ENCODE data around the gene PLA2G5.

Gene PLA2G5

GRCh38 chr1:20068722-20069121 is 1.3 kb upstream of the PLA2G5 start:
- no peak for DNase-seq (ENCODE audit: low spot score)

- DNase-seq (ENCODE audit: low spot score), result no peak
These were observed 363 bp downstream of the PLA2G5 start for GRCh38 chr1:20070357-20070756.

- no peak for DNase-seq (ENCODE audit: low spot score)
These were observed 1.4 kb downstream of the PLA2G5 start for GRCh38 chr1:20071416-20071815.

DNA sequence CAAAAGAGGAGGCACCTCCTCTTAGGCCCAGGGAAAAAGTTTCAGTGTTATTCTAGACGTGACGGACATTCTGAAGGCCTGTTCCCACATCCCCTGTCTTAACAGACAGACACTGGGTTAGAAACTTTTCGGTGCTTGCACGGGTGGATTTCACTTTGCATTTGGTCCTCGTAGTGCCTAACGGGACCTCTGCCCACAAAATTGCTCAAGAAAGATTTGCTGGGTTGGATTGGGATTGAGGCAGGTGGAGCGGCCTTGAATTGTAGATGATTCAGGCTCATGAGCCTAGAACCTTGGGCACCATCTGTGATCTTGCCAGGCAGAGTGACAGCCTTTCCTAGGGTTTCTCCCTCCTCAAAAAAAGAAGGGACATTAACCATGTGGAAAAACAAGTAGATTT is 2.8 kb downstream of the PLA2G5 start:
- DNase-seq (ENCODE audit: low spot score), result no peak

DNA sequence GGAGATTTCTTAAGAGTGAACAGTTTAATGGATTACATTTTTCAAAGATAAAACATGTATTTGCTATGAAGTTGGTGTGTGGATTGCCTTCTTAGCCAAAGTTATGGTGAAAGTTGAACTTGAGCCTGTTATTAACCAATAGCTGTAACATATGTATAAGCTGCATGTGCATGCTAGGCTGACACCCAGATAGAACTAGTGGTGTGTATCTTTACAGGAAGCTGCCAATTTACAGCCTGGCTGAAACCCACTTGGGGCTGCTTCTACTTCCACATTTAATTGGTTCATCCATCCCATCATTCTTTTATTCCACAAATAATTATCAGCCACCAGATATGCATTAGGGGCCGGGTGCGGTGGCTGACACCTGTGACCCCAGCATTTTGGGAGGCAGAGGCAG is 3.3 kb downstream of the PLA2G5 start:
- no peak for DNase-seq (ENCODE audit: low spot score)

DNA sequence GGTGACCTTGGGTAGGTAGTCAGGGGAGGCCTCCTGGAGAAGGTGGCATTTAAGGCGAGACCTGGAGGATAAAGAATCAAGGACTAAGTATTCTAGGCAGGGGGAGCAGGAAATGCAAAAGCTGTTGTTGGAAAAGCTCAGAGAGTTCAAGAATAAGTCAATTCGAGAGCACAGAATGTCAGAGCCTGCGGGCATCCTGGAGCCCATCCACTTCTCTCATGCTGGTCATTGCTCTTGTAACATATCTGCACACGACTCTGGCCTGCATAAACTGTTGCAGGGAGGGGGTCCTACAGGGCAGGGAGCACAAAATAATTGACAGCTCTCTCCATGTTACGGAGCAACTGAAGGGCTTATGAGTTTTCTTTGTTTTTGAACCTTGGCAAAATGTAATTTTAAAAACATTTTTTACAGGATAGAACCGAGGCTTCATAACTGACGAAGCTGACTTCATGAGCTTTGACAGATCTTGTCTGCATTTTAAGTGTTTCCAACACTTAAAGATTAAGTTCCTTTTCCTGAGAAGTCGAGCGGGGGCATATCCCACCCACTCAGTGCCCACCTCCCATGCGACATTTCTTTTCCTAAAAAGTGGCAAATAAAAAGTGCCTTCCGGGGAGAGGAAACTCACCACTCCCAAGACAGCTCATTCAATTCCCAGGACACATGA is 4.2 kb downstream of the PLA2G5 start:
- DNase-seq (ENCODE audit: low spot score), result no peak

DNA sequence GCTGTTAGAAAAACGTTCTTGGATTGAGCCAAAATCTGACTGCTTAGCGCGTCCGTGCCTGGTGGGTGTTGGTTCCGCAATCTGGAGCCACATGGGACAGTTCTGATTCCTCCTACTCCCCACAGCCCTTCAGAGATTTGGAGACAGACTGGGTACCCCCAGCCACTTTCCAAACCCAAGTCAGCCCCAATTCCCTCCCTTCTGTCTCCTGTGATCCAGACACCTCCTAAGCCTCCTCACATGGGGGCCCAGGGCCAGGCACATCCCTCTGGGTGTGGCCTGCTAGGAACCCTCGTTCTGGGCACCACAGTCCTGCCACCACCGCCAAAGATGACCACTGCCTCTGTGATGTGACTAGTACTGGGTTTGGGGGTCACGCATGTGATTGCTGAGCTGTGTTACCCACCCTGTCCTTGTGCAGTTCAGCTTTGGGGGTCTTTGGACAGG is 4.8 kb downstream of the PLA2G5 start:
- no peak for DNase-seq (ENCODE audit: low spot score)

GRCh38 chr1:20075345-20075744 is 5.4 kb downstream of the PLA2G5 start:
- no peak for DNase-seq (ENCODE audit: low spot score)

- DNase-seq (ENCODE audit: low spot score), result no peak
These were observed 6.2 kb downstream of the PLA2G5 start for GRCh38 chr1:20076223-20076622.

DNA sequence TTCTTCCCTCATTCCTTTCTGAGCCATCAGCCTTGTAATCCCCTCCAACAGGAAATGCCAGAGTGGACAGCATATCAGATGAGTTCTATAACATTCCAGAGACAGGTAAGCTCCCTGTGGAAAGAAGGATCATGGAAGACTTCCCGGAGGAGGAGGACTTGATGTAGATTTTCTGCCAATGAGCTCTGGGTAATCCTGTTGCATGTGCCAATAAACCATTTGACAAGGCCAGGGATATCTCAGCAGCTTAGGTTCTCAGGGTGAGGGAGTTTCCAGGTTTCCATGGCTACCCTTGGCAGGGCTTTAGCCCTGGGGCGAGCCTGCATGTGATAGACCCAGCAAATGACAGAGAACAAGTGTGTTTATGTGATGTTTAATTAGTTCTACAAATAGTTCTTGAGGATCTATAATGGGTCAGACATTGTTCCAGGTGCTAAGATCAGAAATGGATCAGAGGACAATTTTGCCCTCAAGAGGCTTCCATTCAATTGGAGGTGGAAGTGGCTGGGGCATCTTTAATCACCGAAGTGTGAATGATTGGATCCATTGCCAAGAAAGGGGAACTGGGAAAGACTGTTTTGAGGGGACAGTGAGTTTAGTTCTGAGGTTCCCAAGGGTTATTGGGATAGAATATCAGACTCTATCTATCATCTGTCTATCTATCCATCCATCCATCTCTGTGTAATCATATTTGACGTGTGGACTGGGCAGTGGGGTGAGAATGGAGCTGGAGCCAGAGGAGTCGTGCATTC is 6.9 kb downstream of the PLA2G5 start:
- no peak for DNase-seq (ENCODE audit: low spot score)

DNA sequence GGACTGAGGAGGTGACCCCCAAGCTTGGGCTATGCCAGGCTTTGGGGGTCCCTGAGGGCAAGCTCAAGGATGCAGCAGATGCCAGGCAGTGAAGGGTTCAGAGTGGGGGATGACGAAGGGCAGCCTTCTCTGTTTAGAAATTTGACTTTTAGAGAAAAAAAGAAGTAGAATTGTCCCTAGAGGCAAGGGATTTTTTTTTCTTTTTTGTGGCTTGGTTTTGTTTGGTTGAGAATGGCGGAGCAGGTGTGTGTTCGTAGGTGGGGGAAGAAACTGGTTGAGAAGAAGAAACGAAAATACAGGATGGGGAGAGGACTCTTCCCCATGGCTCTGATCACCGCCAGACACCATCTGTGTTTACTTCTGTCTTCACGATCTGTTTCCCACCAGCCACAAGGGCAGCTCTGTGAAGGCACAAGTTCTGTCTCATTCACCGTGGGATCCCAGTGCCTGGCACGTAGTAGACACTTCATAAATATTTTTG is 8.2 kb downstream of the PLA2G5 start:
- DNase-seq (ENCODE audit: low spot score), result no peak

GRCh38 chr1:20078711-20079110 is 8.7 kb downstream of the PLA2G5 start:
- DNase-seq (ENCODE audit: low spot score), result no peak

GRCh38 chr1:20079661-20080305 is 9.8 kb downstream of the PLA2G5 start:
- no peak for DNase-seq (ENCODE audit: low spot score)

- DNase-seq (ENCODE audit: low spot score), result no peak
These were observed 10.7 kb downstream of the PLA2G5 start for GRCh38 chr1:20080441-20081352.

GRCh38 chr1:20081353-20081810 is 11.4 kb downstream of the PLA2G5 start:
- no peak for DNase-seq (ENCODE audit: low spot score)

DNA sequence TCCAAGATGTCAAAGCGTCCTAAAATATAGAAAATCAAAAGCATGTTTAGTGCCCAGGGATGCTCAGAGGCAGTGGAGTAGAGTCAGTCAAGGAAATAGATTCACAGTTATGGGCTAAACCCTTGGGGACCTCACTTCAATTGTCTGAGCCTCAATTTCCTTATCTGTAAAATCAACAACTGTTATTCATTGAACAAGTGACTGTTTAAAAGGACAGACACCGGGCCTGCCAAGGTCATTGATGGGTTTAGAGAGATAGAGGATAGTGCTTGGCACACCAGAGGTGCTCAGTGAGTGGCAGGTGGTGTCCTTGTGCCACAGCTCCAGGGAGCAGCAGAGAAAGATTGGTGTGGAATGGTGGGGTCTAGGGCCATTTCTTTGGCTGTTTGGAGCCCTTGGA is 12.8 kb downstream of the PLA2G5 start:
- DNase-seq (ENCODE audit: low spot score), result no peak

- DNase-seq (ENCODE audit: low spot score), result no peak
These were observed 13.4 kb downstream of the PLA2G5 start for GRCh38 chr1:20083178-20083944.

DNA sequence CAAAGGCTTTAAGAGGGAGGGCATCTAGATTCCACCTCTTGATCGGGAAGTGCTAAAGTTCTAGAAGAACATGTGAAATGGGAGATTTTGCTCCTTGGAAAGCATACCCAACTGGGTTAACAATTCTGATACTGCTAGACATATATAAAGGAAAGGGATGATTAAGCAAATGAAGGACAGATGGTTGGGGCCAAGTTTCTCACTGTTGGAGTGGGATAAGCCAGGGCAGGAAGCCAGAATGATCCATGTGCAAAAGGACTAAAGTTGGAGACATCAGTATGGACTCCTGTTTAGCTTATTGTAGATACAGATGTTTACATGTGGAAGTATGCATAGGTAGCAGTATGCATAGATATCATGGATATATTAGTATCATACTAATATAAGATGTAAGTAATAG is 16.8 kb downstream of the PLA2G5 start:
- no peak for DNase-seq (ENCODE audit: low spot score)

DNA sequence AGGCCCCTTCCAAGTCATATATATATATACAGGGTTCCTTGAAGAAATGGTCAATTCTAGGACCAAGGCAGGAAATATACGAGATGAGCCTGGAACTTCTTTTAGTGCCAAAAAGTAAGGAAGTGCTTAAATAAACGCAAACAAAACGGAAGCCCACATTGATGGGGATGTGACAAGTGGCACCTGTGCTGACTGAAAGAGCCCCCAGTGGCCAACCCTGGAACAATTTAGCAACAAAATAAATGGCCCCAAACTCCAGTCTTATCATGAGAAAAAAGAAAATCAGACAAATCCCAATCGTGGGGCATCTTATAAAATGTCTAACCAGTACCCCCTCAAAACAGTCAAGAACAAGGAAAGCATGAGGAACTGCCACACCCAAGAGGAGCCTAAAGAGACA is 17.7 kb downstream of the PLA2G5 start:
- no peak for DNase-seq (ENCODE audit: low spot score)

DNA sequence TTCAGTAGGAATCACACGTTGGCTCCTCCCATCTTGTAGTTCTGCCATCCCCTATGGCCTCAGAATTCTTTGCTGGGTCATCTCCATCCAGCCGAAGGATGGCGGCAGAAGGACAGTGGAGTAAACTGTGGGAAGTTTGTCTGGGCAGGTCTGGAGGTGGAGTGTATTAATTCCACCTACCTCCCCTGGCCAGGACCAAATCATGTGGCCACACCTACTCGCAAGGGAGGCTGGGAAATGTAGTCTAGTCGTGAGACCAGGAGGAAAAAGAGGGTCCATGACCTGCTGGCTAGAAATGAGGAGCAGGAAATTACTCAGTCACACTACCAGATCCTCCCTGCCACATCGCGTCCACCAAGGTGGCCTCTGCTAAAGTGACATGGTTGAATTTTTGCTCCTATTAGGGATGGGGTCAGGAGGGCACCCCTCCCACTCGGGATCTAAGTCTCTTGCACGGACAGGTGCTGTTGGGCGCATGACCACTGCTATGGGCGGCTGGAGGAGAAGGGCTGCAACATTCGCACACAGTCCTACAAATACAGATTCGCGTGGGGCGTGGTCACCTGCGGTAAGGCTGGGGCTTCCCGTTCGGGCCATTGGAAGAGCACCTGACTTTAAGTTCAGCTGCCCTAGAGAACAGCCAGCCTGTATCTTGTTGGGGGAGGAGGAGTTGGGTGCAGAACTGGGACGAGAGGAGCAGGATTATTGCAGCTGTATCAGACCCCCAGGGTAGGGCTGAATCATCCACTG is 19.5 kb downstream of the PLA2G5 start:
- no peak for DNase-seq (ENCODE audit: low spot score)
